GM18520 (cell line): ENCODE measurements around the gene TMPRSS9.
"Not testable (repeated sequence)": the region's sequence is repeated elsewhere in the genome, so short reads cannot be mapped to it uniquely, and the experiment has no call there.

Experiments used
- ATAC-seq: cut with Tn5 transposase; IDR thresholded peaks from one replicate; pipeline ENCODE4 v1.9.1; 2021; ENCODE audit not compliant: unreplicated experiment

The TMPRSS9 gene

DNA sequence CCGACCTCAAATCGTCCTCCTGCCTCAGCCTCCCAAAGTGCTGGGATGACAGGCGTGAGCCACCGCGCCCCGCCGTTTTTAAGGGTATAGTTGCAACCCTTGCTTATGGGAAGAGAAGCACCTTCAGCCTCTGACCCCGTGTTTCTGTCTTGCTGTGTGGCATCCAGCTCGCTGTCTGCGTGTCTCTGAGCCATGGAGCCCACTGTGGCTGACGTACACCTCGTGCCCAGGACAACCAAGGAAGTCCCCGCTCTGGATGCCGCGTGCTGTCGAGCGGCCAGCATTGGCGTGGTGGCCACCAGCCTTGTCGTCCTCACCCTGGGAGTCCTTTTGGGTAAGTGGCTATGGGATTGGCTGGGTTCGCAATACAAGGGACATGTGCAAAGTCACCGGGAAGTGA lies 29.5 kb downstream of the TMPRSS9 start:
- no peak for ATAC-seq

DNA sequence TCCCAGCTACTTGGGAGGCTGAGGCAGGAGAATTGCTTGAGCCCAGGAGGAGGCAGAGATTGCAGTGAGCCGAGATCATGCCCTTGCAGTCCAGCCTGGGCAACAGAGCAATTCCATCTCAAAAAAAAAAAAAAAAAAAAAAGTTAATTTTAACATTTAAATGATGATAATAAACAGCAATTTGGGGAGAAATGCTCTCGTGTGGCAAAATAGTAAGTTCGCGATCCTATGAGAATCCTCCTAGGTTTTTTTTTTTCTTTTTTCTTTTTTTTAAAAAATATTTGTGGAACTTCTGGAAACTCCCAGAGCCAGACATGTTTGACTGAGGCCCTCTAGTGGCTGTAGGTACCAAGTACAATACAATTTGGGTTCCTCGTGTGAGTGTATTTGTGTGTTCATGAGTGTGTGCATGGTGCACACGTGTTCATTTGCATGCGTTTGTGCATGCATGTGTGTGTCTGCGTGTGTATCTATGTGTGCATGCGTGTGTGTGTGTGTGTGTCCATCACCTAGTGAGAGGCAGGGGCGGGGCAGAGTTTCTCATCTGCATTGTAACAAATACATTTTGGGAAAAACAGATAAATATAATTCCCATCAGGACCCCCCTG lies 31.2 kb downstream of the TMPRSS9 start:
- ATAC-seq: no peak

DNA sequence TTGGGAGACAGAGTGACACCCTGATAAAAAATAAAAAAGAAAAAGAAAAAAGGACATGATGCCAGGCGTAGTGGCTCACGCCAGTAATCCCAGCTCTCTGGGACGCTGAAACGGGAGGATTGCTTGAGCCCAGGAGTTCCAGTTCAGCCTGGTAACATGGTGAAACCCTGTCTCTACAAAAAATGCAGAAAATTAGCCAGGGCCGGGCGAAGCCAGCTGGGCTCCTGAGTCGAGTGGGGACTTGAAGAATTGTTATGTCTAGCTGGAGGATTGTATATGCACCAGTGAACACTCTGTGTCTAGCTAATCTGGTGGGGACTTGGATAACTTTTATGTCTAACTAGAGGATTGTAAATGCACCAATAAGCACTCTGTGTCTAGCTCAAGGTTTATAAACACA lies 32.3 kb downstream of the TMPRSS9 start:
- no peak for ATAC-seq

DNA sequence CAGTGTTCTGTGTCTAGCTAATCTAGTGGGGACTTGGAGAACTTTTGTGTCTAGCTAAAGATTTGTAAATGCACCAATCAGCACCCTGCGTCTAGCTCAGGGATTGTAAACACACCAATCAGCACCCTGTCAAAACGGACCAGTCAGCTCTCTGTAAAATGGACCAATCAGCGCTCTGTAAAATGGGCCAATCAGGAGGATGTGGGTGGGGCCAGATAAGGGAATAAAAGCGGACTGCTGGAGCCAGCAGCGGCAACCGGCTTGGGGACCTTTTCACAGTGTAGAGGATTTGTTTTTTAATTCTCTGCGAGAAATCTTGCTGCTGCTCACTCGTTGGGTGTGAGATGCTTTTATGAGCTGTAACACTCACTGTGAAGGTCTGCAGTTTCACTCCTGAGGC lies 32.8 kb downstream of the TMPRSS9 start:
- ATAC-seq: not testable (repeated sequence)

DNA sequence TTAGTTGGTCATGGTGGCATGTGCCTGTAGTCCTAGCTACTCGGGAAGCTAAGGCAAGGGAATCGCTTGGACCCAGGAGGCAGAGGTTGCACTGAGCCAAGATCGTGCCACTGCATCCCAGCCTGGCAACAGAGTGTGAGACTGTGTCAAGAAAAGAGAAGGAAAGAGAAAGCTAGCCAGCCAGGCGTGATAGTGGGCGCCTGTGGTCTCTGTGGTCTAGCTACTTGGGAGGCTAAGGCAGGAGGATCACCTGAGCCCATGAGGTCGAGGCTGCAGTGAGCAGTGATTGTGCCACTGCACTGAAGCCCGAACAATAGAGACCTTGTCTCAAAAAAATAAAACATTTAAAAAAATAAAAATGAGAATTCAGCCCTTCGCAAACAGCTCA lies 34.0 kb downstream of the TMPRSS9 start:
- no peak for ATAC-seq

DNA sequence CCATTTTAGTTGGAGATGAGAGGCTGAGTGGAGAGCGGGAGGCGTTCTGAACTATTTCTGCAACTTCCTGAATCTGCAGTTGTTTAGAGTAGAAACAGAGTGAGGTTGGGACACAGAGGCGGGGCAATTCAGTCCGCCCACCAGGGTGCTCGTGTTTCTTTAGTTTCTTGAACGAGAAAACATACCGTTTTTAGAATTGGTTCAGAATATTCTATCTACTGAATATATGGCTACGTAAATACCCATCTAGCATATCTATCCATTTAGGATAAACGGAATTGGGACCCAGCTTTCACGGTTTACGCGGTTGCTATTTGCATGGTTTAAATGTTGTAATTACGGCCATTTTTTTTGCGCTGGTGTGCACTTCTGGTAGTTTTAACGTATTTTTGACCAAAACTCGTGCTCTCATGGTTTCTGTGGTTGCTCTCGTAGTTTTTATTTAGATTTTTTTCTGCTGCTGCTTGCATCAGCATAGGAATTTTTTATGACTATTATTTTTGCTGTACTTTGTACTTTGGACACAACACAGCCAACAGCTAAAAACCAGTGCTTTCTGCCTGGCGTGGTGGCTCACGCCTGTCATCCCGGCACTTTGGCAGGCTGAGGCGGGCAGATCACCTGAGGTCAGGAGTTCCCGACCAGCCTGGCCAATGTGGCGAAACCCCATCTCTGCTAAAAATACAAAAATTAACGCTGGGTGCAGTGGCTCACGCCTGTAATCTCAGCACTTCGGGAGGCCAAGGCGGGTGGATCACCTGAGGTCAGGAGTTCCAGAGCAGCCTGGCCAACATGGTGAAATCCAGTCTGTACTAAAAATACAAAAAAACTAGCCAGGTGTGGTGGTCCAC lies 34.6 kb downstream of the TMPRSS9 start:
- ATAC-seq: no peak

DNA sequence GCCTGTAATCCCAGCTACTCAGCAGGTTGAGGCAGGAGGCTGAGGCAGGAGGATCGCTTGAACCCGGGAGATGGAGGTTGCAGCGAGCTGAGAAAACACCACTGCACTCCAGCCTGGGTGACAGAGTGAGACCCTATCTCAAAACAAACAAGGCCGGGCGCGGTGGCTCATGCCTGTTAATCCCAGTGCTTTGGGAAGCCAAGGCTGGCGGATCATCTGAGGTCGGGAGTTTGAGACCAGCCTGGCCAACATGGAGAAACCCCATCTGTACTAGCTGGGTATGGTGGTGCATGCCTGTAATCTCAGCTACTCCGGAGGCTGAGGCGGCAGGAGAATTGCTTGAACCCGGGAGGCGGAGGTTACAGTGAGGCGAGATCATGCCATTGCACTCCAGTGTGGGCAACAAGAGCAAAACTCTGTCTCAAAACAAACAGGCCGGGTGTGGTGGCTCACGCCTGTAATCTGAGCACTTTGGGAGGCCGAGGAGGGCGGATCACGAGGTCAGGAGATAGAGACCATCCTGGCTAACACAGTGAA lies 35.3 kb downstream of the TMPRSS9 start:
- ATAC-seq: not testable (repeated sequence)

DNA sequence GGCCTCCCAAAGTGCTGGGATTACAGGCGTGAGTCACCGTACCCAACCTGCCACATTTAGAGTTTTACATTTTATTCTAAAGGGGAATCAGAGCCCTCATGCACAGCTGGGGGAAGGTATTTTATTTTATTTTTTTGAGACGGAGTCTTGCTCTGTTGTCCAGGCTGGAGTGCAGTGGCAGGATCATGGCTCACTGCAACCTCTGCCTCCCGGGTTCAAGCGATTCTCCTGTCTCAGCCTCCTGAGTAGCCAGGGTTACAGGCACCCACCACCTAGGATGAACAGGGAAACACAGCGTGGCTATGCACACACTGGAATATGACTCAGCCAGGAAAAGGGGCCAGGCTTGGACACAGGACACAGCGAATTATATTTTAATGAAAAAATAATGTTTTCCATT lies 37.1 kb downstream of the TMPRSS9 start:
- not testable (repeated sequence) for ATAC-seq

DNA sequence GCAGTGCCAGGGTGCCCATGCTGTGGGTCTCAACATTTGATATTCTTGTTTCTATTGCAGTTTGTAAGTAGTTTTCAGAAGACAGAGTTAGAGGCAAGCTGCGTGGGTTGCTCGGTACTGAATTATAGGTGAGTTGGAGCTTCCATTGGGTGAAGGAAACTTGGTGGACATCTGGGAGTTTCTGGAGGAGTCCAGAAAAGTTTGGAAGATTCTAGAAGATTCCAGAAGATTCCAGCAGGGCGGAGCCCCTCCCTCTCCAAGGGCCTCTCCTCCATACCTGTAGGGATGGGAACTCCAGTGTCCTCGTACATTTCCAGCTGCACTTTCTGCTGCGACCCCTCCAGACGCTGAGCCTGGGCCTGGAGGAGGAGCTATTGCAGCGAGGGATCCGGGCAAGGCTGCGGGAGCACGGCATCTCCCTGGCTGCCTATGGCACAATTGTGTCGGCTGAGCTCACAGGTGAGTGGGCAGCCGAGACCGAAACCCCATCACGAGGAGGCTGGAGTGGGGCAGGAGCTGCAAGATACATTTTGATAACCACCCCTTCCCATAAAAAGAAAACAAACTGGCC lies 38.8 kb downstream of the TMPRSS9 start:
- ATAC-seq: no peak

DNA sequence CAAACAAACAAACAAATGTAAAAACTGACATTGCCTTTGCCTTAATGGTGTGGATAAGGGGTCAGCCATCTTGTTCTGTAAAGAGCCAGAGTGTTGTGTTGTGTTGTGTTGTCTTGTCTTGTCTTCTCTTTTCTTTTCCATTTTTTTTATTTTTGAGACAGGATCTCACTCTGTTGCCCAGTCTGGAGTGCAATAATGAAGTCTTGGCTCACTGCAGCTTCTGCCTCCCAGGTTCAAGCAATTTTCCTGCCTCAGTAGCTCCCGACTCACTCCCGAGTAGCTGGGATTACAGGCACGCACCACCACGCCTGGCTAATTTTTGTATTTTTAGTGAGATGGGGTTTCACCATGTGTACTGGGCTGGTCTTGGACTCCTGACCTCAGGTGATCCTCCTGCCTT lies 39.5 kb downstream of the TMPRSS9 start:
- ATAC-seq: no peak

DNA sequence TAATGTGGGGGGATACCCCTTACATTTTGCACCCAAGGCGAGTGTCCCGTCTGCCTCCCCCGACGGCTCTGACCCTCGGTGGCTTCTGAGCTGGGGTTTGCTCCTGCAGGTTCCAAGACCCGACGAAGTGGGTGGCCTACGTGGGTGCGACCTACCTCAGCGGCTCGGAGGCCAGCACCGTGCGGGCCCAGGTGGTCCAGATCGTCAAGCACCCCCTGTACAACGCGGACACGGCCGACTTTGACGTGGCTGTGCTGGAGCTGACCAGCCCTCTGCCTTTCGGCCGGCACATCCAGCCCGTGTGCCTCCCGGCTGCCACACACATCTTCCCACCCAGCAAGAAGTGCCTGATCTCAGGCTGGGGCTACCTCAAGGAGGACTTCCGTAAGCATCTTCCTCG lies 48.2 kb downstream of the TMPRSS9 start:
- ATAC-seq: no peak

DNA sequence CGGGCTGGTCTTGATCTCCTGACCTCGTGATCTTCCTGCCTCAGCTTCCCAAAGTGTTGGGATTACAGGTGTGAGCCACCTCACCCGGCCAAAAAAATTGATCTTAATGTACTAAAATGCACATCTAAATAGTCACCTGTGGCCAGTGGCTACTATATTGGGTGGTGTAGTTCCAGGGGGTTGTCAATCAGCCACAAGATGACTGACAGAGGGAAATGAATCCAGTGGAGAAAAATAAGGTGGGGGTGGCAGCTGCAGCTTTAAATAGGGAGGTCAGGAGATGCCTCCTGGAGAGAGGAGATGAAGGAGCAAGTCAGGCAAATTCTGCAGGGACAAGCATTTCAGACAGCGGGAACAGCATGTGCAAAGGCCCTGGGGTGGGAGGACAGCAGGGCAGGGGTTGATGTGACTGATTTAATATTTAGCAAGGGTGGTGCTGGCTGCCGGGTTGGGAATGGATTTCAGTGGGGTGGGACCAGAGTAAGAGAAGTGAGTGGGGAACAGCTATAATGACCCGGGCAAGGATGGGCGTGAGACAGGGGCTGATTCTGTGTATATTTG lies 49.4 kb downstream of the TMPRSS9 start:
- ATAC-seq: no peak

DNA sequence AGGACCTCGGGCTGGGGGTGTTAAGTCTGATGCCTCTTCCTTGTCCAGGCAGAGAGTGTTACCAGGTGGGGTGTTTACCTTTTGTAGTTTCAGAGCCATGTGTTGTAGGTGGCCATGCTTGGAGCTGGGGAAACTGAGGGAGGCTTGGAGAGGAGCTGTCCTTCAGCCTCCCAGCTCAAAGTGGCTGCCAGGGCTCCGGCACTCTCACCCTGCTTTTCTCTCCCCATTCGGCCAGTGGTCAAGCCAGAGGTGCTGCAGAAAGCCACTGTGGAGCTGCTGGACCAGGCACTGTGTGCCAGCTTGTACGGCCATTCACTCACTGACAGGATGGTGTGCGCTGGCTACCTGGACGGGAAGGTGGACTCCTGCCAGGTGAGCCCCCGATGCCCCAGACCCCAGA lies 50.0 kb downstream of the TMPRSS9 start:
- no peak for ATAC-seq

DNA sequence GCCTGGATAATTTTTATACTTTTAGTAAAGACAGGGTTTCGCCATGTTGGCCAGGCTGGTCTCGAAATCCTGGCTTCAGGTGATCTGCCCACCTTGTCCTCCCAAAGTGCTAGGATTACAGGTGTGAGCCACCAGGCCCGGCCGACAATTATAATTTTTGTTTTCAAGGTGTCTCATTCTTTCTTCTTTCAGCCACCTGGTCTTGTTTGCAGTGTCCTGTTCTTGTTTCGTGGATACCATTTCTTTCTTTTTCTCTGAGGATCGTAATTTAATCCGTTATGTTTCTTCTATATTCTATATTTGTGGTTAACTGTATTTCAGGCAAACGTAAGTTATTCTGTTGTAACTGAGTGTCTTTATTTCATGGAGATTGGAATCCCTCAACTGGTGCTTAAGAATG lies 51.6 kb downstream of the TMPRSS9 start:
- ATAC-seq: no peak

DNA sequence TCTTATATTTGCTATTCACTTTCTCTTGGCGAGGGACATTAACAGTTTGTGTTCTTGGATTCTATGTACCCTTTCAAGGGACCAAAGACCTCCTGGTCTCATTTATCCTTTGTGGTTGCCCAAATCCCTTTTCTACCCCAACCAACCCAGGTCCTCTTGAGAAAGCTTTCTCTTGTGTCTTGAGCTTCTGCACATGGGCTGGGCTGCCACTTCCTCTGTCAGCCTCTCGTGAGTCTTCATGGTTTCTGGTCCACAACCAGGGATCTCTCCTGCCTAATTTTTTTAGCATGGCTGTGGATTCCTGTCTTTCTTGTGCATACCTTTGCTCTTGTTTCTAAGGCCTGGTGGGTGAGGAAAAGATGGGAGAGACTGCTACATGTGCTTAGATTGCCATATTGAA lies 52.4 kb downstream of the TMPRSS9 start:
- ATAC-seq: no peak

DNA sequence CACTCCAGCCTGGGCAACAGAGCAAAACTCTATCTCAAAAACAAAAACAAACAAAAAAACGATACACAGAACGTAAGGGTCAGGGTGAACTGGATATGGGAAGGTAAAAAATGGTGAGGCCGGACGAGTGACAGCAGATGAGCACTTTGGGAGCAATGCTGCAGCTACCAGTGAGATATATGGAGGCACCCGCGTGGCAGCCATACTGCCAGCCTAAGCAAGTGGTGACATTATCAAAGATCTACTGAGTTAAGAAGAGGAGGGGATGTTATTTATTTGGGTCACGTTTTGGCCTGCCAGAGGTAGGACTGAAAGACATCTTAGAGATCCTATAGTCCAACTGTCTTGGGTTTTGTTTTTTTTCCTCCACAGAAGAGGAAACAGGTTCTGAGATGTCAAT lies 53.1 kb downstream of the TMPRSS9 start:
- ATAC-seq: no peak

DNA sequence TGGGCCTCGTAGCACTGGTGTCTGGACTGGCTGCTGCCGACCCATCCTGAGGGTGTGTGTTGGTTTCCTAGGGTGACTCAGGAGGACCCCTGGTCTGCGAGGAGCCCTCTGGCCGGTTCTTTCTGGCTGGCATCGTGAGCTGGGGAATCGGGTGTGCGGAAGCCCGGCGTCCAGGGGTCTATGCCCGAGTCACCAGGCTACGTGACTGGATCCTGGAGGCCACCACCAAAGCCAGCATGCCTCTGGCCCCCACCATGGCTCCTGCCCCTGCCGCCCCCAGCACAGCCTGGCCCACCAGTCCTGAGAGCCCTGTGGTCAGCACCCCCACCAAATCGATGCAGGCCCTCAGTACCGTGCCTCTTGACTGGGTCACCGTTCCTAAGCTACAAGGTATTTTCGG lies 53.6 kb downstream of the TMPRSS9 start:
- no peak for ATAC-seq

DNA sequence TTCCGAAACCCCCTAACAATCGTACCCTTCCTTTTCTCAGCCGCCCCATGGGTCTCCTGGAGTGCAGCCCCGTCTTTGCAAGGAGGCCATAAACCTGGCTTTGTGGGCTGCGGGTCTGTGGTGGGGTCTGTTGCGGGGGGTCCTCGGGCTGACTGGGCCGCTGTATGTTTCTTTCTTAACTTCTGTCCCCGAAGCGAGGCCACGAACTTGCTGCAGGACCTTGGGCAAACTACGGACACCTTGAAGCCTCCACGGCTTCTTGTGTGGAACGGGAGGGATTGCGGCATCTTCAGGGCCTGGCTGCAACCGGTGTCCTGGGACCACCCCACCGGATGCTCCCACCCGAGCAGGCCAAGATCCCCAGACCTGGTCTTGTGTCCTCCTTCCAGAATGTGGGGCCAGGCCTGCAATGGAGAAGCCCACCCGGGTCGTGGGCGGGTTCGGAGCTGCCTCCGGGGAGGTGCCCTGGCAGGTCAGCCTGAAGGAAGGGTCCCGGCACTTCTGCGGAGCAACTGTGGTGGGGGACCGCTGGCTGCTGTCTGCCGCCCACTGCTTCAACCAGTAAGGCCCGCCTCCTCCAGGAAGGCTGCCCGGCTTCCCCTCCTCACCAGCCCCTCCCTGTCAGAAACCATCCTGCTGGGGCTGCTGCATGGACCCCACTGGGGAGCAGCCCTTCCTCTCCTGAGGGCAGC lies 55.4 kb downstream of the TMPRSS9 start:
- no peak for ATAC-seq

DNA sequence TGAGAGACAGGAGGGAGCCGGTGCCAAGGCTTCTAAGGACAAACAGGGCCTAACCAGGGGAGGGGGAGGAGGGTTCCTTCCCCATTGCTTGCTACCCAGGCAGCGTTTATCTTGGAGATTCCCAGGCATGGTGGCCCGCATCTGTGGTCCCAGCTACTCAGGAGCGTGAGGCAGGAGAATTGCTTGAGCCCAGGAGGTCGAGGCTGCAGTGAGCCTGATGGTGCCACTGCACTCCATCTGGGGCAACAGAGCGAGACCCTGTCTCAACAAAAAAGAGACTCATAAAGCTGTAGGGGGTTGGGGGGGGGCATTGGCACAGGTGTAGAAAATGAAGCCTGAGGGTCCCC lies 55.9 kb downstream of the TMPRSS9 start:
- no peak for ATAC-seq

DNA sequence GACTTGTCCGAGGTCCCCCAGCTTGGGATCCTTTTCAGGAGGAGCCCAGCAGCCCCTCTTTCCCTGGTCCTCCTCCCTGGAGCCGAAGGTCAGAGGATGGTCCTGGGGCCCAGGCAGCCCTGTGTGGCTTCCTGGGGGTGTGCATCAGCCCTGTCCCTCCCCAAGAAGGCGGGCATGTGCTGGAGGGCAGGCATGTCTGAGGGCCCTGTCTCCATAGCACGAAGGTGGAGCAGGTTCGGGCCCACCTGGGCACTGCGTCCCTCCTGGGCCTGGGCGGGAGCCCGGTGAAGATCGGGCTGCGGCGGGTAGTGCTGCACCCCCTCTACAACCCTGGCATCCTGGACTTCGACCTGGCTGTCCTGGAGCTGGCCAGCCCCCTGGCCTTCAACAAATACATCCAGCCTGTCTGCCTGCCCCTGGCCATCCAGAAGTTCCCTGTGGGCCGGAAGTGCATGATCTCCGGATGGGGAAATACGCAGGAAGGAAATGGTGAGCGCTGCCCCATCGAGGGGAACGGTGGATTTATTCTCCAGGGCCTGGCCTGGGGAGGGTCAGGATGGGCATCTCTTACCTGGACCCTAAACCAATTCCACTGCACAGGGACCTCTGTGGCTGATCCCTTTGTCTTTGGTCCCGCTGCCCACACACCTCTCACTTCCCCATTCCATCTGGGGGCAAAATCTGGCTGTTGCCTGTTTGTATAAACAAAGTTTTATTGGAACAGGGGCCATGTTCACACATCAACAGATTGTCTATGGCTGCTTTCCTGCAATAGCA lies 56.4 kb downstream of the TMPRSS9 start:
- ATAC-seq: no peak

DNA sequence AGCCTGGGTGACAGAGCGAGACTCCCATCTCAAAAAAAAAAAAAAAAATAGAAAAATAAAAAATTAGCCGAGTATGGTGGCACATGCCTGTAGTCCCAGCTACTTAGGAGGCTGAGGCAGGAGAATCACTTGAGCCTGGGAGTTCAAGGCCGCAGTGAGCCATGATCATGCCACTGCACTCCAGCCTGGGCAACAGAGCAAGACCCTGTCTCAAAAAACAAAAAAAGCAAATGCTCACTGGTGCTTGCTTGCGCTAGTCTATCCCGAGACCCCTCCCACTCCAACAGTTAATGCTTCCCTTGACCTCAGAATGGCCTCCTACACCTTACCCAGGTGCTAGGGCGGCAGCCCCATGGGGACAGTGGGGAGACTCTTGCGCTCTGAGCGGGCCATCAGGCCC lies 57.4 kb downstream of the TMPRSS9 start:
- ATAC-seq: not testable (repeated sequence)
